GM19395 (cell line): Measurements from ENCODE around the gene GFOD1.

Experiments used
- ATAC-seq: cut with Tn5 transposase; IDR thresholded peaks from one replicate; pipeline ENCODE4 v1.9.1; 2021; ENCODE audit warnings: mild to moderate bottlenecking, moderate library complexity; ENCODE audit not compliant: unreplicated experiment

Gene GFOD1

GRCh38 chr6:13487122-13488014, at the start of gene GFOD1:
Gene GFOD1 (minus strand): TSS chr6:13487600. CDS start chr6:13486890, 710 bp downstream.
- peak; percentile 75 for ATAC-seq

- no peak for ATAC-seq
These were observed 49.6 kb upstream of the GFOD1 start for GRCh38 chr6:13536796-13537526.

GRCh38 chr6:13535306-13535705, 47.9 kb upstream of the GFOD1 start:
- ATAC-seq: no peak

- ATAC-seq: no peak
These were observed 47.1 kb upstream of the GFOD1 start for GRCh38 chr6:13534536-13534935.

- ATAC-seq: no peak
These were observed 44.6 kb upstream of the GFOD1 start for GRCh38 chr6:13531956-13532355.

GRCh38 chr6:13528777-13529343, 41.5 kb upstream of the GFOD1 start:
- no peak for ATAC-seq

- no peak for ATAC-seq
These were observed 40.8 kb upstream of the GFOD1 start for GRCh38 chr6:13528232-13528631.

GRCh38 chr6:13527671-13528056, 40.3 kb upstream of the GFOD1 start:
- ATAC-seq: no peak

GRCh38 chr6:13526727-13527670, 39.6 kb upstream of the GFOD1 start:
- ATAC-seq: no peak

- ATAC-seq: no peak
These were observed 38.9 kb upstream of the GFOD1 start for GRCh38 chr6:13526357-13526726.

- no peak for ATAC-seq
These were observed 37.6 kb upstream of the GFOD1 start for GRCh38 chr6:13524801-13525508.

- ATAC-seq: no peak
These were observed 36.6 kb upstream of the GFOD1 start for GRCh38 chr6:13523826-13524622.

GRCh38 chr6:13522656-13523055, 35.3 kb upstream of the GFOD1 start:
- ATAC-seq: no peak

GRCh38 chr6:13519839-13520238, 32.4 kb upstream of the GFOD1 start:
- ATAC-seq: no peak

- no peak for ATAC-seq
These were observed 29.7 kb upstream of the GFOD1 start for GRCh38 chr6:13517116-13517515.

GRCh38 chr6:13515912-13516311, 28.5 kb upstream of the GFOD1 start:
- no peak for ATAC-seq

GRCh38 chr6:13513626-13514502, 26.5 kb upstream of the GFOD1 start:
- ATAC-seq: no peak

- ATAC-seq: no peak
These were observed 25.5 kb upstream of the GFOD1 start for GRCh38 chr6:13512900-13513299.
